Dendritic cell treated with granulocyte-macrophage colony-stimulating factor and Interleukin-4, amounts not matched to agents 40 ng/mL and 50 ng/mL, for 4 days (primary cell): ENCODE data around the gene EOGT.

Experiments
- H3K27ac Mint-ChIP-seq: one replicate; pipeline ENCODE4 v1.8.0; 2022; ENCODE audit warnings: mild to moderate bottlenecking, mixed read lengths
- H3K27me3 Mint-ChIP-seq: one replicate; pipeline ENCODE4 v1.8.0; 2022; ENCODE audit warnings: mild to moderate bottlenecking, mixed read lengths
- H3K36me3 Mint-ChIP-seq: one replicate; pipeline ENCODE4 v1.8.0; 2022; ENCODE audit warnings: low read depth, mixed read lengths
- H3K4me1 Mint-ChIP-seq: one replicate; pipeline ENCODE4 v1.8.0; 2022; ENCODE audit warnings: low read depth, mixed read lengths
- H3K4me3 Mint-ChIP-seq: one replicate; pipeline ENCODE4 v1.8.0; 2022; ENCODE audit warnings: mild to moderate bottlenecking, moderate library complexity, mixed read lengths
- H3K9me3 Mint-ChIP-seq: one replicate; pipeline ENCODE4 v1.8.0; 2022; ENCODE audit warnings: mixed read lengths
- intact Hi-C: fragments of 100-400 bp; cut with micrococcal nuclease; formaldehyde crosslinking; loops from one replicate; pipeline ENCODE4 v1.15.0; 2022

EOGT gene

DNA sequence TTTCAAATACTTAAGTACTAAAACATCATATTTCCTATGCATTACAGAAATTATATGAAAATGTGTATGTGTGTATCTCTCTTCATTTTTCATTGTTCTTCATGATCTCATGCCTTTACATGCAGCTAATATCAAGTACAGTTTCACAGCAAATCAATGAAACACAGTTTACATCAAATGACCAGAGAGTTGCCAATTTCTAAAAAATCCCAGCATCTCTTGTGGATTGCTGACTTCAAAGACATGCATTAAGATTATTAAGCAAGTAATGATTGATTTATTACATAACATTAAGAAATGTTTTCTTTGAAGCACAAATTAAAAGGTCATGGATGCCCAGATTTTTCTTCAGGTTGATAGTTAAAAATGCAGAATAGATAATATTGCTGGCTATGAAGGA, 50.1 kb downstream of the EOGT start:
- Mint-ChIP-seq H3K27ac (no peak overlapping the region), H3K4me1 (peaks cover 5% of the 10 kb centered on the region), H3K36me3 (no peaks in the 10 kb centered on the region), H3K9me3 (no peaks in the 10 kb centered on the region), H3K27me3 (peaks cover 24% of the 10 kb centered on the region), H3K4me3 (no peak overlapping the region)
- intact Hi-C loops: no loop called here

DNA sequence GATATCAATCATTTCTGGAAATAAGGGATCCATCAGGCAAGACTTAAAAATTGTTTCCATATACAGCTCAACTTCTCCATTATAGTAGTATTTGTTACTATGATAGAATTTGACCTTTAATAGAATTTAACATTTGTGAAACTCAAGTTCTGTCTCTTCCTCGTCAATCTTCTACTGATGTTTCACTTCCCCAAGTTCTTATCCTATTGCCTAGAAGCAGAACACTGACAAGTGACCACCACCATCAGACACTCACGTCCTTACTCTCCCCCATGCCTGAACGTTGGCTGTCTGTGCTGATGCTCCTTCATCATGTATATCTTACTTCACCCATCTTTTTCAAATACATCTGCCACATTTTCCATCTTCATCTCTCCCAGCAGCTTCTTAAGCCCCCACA, 54.6 kb downstream of the EOGT start:
- intact Hi-C loops: no loop called here
- H3K4me1 Mint-ChIP-seq: peaks cover 5% of the 10 kb centered on the region
- no peaks in the 10 kb centered on the region for H3K9me3 Mint-ChIP-seq
- H3K27me3 Mint-ChIP-seq: peaks cover 22% of the 10 kb centered on the region
- H3K4me3 Mint-ChIP-seq: no peak overlapping the region
- no peak overlapping the region for H3K27ac Mint-ChIP-seq
- H3K36me3 Mint-ChIP-seq: no peaks in the 10 kb centered on the region

DNA sequence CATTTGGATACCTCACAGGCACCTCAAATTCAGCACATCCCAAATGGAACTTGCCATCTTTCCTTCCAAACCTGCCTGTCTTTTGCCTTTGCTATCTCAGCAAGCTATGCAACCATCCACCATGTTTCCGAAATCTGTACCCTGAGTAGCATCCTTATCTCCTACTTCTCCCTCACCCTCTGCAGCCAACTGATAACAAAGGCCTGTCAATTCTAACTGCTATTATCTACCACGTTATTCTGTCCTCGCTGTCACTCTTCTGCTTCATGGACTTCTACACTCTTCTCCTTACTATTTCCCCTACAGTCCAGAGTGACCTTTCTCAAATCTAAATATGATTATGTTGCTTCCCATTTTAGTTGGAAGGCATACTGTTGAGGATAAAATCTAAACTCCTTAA, 55.6 kb downstream of the EOGT start:
- intact Hi-C loops: no loop called here
- Mint-ChIP-seq H3K27me3 (peaks cover 21% of the 10 kb centered on the region), H3K36me3 (no peaks in the 10 kb centered on the region), H3K9me3 (no peaks in the 10 kb centered on the region), H3K4me3 (no peak overlapping the region), H3K4me1 (peaks cover 5% of the 10 kb centered on the region), H3K27ac (no peak overlapping the region)

DNA sequence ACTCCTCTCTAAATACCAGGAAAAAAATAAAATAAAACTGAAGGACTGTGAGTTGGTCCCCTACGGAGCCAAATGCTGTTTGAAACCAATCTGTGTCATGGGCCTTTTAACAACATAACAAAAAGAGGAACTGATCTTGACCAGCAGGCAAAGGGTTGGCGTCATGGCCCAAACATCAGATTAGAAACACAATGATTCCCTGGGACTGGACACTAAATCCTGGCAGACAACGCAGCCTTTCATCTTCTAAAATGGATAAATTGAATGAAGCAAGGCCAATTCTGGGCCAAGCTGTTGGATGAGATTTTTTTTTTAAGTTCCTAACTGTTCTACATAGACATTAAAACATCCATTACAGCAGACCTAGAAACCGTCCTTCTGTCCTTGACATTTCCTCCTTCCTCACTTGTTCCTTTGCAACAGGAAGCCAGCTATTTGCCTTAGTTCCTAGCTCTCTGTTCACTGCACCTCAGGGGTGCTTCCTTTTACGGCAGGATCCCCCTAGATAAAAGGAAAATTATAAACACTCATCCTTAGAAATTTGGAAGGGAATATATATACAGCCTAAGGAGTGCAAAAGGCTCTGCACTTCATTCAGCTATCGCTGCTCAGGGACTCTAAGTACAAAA, 59.6 kb downstream of the EOGT start:
- Mint-ChIP-seq H3K4me1 (peaks cover 2% of the 10 kb centered on the region), H3K4me3 (no peak overlapping the region), H3K9me3 (no peaks in the 10 kb centered on the region), H3K27ac (no peak overlapping the region), H3K27me3 (peaks cover 13% of the 10 kb centered on the region), H3K36me3 (no peaks in the 10 kb centered on the region)
- intact Hi-C loops: no loop called here

DNA sequence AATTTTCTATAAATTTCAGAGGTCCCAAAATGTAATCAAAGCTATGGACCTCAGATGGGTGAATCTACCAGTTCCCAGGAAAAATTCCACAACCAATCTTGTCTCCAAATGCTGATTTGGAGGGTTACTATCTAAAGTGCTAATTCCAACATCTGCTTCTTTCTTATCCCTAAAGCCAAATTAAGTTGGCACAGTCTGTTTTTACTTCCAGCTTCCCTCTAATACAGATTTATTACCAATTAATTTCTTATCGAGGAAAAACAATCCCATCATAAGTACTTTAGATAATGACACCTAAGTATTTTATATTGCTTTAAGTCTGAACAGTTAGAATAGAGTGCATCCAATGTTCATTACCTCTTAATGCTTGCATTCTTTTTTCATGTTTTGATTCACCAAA, 68.3 kb downstream of the EOGT start:
- no peak overlapping the region for H3K4me3 Mint-ChIP-seq
- peaks cover 21% of the 10 kb centered on the region for H3K27me3 Mint-ChIP-seq
- no peaks in the 10 kb centered on the region for H3K9me3 Mint-ChIP-seq
- no peaks in the 10 kb centered on the region for H3K4me1 Mint-ChIP-seq
- H3K36me3 Mint-ChIP-seq: no peaks in the 10 kb centered on the region
- intact Hi-C loops: no loop called here
- no peak overlapping the region for H3K27ac Mint-ChIP-seq

DNA sequence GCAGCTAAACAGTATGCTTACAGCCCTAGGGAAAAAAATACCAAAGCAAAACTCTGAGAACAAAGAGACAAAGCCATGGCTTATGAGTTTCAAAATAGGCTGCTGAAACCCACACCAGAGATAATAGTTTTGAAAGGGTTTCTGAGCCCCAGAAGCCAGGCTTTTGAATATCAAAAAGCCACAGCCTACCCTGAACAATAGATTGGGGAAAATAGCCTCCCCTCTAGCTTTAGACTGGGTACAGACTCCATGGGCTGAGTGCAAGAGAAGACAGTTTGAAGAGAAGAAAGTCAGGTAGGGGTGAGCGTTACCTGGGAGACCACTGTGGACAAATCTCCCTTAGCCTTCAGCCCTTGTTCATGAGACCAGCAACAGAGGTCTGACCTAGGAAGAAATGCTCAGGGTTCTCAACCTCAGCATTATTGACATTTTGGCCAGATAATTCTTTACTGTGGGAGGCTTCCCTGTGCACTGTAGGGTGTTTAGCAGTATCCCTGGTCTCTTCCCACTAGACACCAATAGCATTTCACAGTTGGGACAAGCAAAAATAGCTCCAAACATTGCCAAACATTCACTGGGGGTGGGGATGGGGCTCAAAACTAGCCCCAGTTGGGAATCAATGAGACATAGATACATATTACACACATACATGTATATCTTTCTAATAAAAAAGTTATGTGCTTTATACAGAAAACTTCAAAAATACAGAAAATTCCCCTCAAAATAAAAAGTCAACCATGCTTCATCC, 69.6 kb downstream of the EOGT start:
- Mint-ChIP-seq H3K4me1 (no peaks in the 10 kb centered on the region), H3K4me3 (no peak overlapping the region), H3K9me3 (no peaks in the 10 kb centered on the region), H3K36me3 (no peaks in the 10 kb centered on the region), H3K27ac (no peak overlapping the region), H3K27me3 (peaks cover 21% of the 10 kb centered on the region)
- intact Hi-C loops: no loop called here

DNA sequence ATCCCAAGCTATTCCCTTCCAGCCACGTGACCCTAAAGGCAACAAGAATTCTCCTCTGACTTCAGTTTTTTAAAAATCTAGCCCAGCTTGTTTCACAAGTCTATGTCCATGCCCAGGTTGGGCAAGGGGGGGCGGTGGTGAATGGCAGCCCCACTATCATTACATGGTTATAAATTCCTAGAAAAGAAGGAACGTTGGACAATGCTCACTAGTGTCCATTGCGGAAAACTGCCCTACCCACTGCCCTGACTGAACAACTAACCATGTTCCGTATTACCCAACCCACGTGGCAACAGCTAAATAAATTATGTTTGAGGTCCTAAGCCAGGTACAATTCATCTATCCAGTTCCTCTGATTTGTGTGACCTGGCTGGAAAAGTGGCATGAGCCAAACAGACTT, 72.4 kb downstream of the EOGT start:
- peaks cover 20% of the 10 kb centered on the region for H3K27me3 Mint-ChIP-seq
- no peak overlapping the region for H3K4me3 Mint-ChIP-seq
- no peaks in the 10 kb centered on the region for H3K36me3 Mint-ChIP-seq
- H3K9me3 Mint-ChIP-seq: no peaks in the 10 kb centered on the region
- H3K27ac Mint-ChIP-seq: no peak overlapping the region
- H3K4me1 Mint-ChIP-seq: no peaks in the 10 kb centered on the region
- intact Hi-C loops: no loop called here

DNA sequence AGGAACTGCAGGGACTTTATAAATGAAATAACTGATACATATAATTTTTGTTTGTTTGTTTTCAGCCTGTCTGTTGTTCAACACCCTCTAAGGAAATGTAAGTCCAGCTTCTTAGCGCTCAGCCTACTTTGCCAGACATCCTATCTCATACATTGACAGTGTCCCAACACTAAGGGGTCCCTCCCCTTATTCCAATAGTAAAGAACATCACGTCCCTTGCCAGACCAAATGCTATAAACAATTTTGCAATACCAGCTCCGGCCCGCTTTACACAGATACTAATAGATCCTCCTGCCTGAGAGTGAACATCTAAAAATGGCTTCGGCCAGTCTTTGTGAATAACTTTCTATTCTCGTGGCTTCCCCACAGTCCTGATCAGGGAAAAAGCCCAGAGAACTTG, 76.6 kb downstream of the EOGT start:
- Mint-ChIP-seq H3K27me3 (peaks cover 47% of the 10 kb centered on the region), H3K36me3 (no peaks in the 10 kb centered on the region), H3K27ac (no peak overlapping the region), H3K4me3 (no peak overlapping the region), H3K4me1 (peaks cover 8% of the 10 kb centered on the region), H3K9me3 (no peaks in the 10 kb centered on the region)
- intact Hi-C loops: no loop called here

DNA sequence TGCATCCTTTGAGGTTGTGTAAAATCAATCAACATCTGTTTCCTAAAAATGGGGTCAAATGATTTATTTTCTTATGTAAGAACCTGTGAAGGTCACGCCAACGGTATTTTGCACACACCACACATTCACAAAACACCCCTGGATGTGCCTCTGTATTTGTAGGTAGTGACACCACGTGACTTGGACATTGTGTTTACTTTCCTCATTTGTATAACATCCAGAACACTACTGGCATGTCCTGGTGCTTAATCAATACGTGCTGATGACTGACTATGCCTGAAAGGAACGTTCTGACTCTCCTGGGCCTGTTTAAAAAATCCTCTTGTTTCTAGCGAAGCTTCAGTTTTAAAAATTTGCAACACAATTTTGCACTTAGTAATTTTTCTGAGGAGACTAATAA, 77.7 kb downstream of the EOGT start:
- H3K27me3 Mint-ChIP-seq: peaks cover 58% of the 10 kb centered on the region
- no peak overlapping the region for H3K4me3 Mint-ChIP-seq
- intact Hi-C loops: no loop called here
- H3K36me3 Mint-ChIP-seq: no peaks in the 10 kb centered on the region
- H3K27ac Mint-ChIP-seq: no peak overlapping the region
- no peaks in the 10 kb centered on the region for H3K9me3 Mint-ChIP-seq
- H3K4me1 Mint-ChIP-seq: peaks cover 8% of the 10 kb centered on the region

DNA sequence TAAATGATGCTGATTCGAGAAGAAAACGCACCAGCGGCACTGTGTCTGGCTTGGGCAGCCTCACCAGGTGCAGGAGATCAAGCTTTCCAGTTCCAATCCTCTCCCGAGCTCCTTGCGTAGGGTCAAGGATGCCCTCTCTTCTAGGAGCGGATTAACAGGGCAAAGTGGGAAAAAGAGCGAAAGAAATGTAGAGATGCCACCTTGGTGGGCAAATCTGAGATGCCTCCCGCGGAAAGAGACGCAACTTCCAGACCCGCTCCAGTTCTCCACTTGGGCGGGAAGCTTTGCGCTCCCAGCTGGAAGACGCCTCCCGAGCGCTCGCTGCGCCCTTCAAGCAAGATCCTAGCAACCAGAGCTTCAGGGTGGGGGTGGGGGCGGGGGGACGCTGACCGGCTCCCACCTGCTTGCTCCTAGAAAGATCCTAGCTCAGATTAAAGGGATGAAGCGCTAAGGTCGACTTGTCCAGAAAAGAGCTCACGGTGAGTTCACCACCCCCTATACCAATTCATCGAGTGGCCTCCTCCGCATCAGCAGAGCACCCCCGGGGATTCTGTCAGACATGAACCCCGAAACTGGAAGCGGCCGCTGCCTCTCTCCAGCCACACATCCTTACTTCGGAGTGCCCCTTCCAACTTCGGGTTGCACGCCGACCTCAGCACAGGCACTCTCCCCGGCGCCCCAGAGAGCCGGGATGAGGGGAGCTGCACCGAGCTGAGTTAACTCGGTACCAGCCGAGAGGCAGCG, 81.9 kb downstream of the EOGT start:
- Mint-ChIP-seq H3K36me3 (no peaks in the 10 kb centered on the region), H3K4me1 (peaks cover 8% of the 10 kb centered on the region), H3K4me3 (no peak overlapping the region), H3K9me3 (no peaks in the 10 kb centered on the region), H3K27me3 (peaks cover 68% of the 10 kb centered on the region), H3K27ac (no peak overlapping the region)
- intact Hi-C loops: no loop called here
